Esophagus squamous epithelium (tissue), 5 donors: ENCODE results near the gene ARHGAP32. TPM values are rescaled to one million over a fixed set of nuclear protein-coding genes. Genes with fewer than 3 reads are reported as not detected.
A peak's percentile ranks its signal among the peaks of the same experiment; 100 is the strongest.

Experiments used
- DNase-seq: peaks from one replicate; lab custom pipeline; 2025; lab: John Stamatoyannopoulos, UW
- H3K27ac ChIP-seq, 4 donors: fragments of 200-600 bp; sonication (generic); one replicate each; pipeline ENCODE4 v1.5.1; 2016 to 2019; ENCODE audit warnings: mild to moderate bottlenecking in 1 of 4
- H3K27me3 ChIP-seq, 4 donors: fragments of 200-600 bp; sonication (generic); 1 replicate in 3 of 4; 2 replicates in 1 of 4; pipeline versions ENCODE4 v1.5.1 to v1.6.0; 2017 to 2021; ENCODE audit warnings: antibody characterized with exemption in 1 of 4
- H3K36me3 ChIP-seq, 3 donors: fragments of 200-600 bp; sonication (generic); one replicate each; pipeline ENCODE4 v1.5.1; 2016 to 2019
- H3K4me1 ChIP-seq, 3 donors: fragments of 200-600 bp; sonication (generic); one replicate each; pipeline ENCODE4 v1.5.1; 2017 to 2019
- H3K4me3 ChIP-seq, 4 donors: fragments of 200-600 bp; sonication (generic); 1 replicate in 3 of 4; 2 replicates in 1 of 4; pipeline ENCODE4 v1.5.1; 2016 to 2019; ENCODE audit warnings: mild to moderate bottlenecking in 2 of 4, moderate library complexity in 1 of 4
- H3K9me3 ChIP-seq, 3 donors: fragments of 200-600 bp; sonication (generic); one replicate each; pipeline ENCODE4 v1.5.1; 2016 to 2019
- POLR2A ChIP-seq, 4 donors: fragments of 450-650 bp; IDR thresholded peaks; one replicate each; pipeline ENCODE4 v1.6.1; 2017; ENCODE audit warnings: antibody characterized with exemption in 4 of 4, mild to moderate bottlenecking in 4 of 4, moderate library complexity in 3 of 4
- WGBS, 2 donors: methylation state at CpG; one replicate each; pipeline ENCODE4 v1.1.5; 2018; 5-methylcytosine and 5-hydroxymethylcytosine counted together
- intact Hi-C: fragments of 100-400 bp; cut with DNase I; formaldehyde crosslinking; loops from one replicate; pipeline ENCODE4 v1.15.0; 2022
- total RNA-seq, 4 donors: library from RNA; depleted of rRNA; stranded (reverse); fragments of >200 nt; gene quantifications; one replicate each; pipeline ENCODE4 v1.1.0, GENCODE V29; 2016
- TF ChIP-seq, protein P1 (sequence below), 6 experiments: fragments of 450-650 bp in 4 of 6; fragments of 200-600 bp in 2 of 6; sonication (generic) in 2 of 6; IDR thresholded peaks; one replicate each; pipeline ENCODE4 v1.5.1; 2016 to 2019; ENCODE audit warnings: antibody characterized with exemption in 6 of 6, mild to moderate bottlenecking in 4 of 6, moderate library complexity in 4 of 6
- donor health status: DM: yes; HTN: yes; CAD: no.

The ARHGAP32 gene
- 10 to 100 TPM; 33.5 to 73.6 (median 61.0) TPM for total RNA-seq

DNA sequence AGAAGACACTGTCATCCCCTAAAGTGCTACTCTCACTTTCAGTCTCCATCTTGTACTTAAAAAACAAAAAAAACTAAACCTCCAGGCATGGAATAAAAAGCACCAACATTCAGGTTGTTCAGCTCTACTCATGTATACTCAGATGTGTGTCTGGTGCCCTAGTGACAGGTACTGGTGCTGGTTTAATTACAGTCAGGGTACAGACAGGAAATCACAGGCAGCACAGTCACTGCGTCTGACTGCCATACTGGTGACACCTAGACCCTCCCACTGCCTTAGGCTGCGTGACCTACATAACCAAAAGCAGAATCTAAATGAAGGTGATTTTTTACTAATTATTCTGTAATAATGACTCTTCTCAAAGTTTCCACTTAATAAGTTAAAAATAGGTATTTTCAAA is at the start of gene ARHGAP32:
TSS of gene ARHGAP32 (minus strand) at position 176 of the 400 bp plus-strand sequence. CDS start at position 49, 127 bp downstream.
- H3K27ac ChIP-seq, result peak within 1 kb of the TSS; percentile 77 to 89 (median 86)

DNA sequence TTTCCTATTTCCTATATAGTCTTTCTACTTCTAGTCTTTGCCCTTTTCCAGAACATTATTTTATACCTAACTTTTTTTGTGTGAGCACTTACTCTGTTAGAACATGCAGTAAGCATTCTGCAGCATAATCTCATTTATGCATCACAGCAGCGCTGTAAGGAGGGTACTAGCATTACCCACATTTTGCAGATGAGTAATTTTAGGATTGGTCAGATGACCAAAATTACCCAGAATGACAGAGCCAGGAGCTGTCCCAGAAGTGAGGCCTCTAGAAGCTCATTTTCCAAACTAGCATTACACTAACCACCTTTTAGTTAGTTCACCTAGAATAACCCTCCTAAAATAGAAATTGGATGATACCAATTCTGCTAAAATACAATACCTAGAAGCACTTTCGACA is 47.1 kb upstream of the ARHGAP32 start:
- H3K4me1 ChIP-seq, result peaks cover 0 to 12% (median 0%) of the 10 kb centered on the region in 3 donors
- no peak for DNase-seq
- 86 to 96% methylated on average over 2 of the region's 2 CpGs for WGBS, 2 donors

More for the DNA sequence above, at the start of gene ARHGAP32:
- intact Hi-C loops, result no loop called here
- peaks cover 5 to 42% (median 13%) of the 10 kb centered on the region in 3 donors for H3K4me1 ChIP-seq
- no peaks in the 10 kb centered on the region for H3K27me3 ChIP-seq
- no peaks in the 10 kb centered on the region for H3K9me3 ChIP-seq
- 33 to 74% methylated on average over 2 of the region's 2 CpGs for WGBS, 2 donors
- TF ChIP-seq, protein P1, sequence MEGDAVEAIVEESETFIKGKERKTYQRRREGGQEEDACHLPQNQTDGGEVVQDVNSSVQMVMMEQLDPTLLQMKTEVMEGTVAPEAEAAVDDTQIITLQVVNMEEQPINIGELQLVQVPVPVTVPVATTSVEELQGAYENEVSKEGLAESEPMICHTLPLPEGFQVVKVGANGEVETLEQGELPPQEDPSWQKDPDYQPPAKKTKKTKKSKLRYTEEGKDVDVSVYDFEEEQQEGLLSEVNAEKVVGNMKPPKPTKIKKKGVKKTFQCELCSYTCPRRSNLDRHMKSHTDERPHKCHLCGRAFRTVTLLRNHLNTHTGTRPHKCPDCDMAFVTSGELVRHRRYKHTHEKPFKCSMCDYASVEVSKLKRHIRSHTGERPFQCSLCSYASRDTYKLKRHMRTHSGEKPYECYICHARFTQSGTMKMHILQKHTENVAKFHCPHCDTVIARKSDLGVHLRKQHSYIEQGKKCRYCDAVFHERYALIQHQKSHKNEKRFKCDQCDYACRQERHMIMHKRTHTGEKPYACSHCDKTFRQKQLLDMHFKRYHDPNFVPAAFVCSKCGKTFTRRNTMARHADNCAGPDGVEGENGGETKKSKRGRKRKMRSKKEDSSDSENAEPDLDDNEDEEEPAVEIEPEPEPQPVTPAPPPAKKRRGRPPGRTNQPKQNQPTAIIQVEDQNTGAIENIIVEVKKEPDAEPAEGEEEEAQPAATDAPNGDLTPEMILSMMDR (IDR thresholded peaks at IDR 0.05), result peak in 1 of 6 experiments; percentile 12
- TF ChIP-seq POLR2A (IDR thresholded peaks at IDR 0.05), result no peak
- no peaks in the 10 kb centered on the region for H3K36me3 ChIP-seq
- peak within 1 kb of the TSS; percentile 21 to 54 (median 40) for H3K4me3 ChIP-seq
- no peak for DNase-seq

GRCh38 chr11:129237880-129238638 is 45.9 kb upstream of the ARHGAP32 start:
- Histone ChIP-seq H3K27ac (peak overlapping the region in 1 of 4 donors; percentile 31), H3K4me1 (peaks cover 0 to 12% (median 0%) of the 10 kb centered on the region in 3 donors), H3K4me3 (no peak overlapping the region), H3K36me3 (peaks cover 0 to 9% (median 0%) of the 10 kb centered on the region in 3 donors), H3K9me3 (no peaks in the 10 kb centered on the region), H3K27me3 (no peaks in the 10 kb centered on the region)
- intact Hi-C loops, result no loop called here
- WGBS, 2 donors, result 77 to 87% methylated on average over 3 of the region's 3 CpGs
- TF ChIP-seq POLR2A (IDR thresholded peaks at IDR 0.05), result no peak
- TF ChIP-seq, protein P1 (IDR thresholded peaks at IDR 0.05), result no peak
- DNase-seq, result no peak

More for the DNA sequence above, 47.1 kb upstream of the ARHGAP32 start:
- Histone ChIP-seq H3K27me3 (no peaks in the 10 kb centered on the region), H3K27ac (no peak overlapping the region), H3K4me3 (no peak overlapping the region), H3K36me3 (peaks cover 0 to 9% (median 0%) of the 10 kb centered on the region in 3 donors), H3K9me3 (no peaks in the 10 kb centered on the region)
- intact Hi-C loops, result no loop called here
- TF ChIP-seq POLR2A (IDR thresholded peaks at IDR 0.05), result no peak
- TF ChIP-seq, protein P1 (IDR thresholded peaks at IDR 0.05), result no peak

DNA sequence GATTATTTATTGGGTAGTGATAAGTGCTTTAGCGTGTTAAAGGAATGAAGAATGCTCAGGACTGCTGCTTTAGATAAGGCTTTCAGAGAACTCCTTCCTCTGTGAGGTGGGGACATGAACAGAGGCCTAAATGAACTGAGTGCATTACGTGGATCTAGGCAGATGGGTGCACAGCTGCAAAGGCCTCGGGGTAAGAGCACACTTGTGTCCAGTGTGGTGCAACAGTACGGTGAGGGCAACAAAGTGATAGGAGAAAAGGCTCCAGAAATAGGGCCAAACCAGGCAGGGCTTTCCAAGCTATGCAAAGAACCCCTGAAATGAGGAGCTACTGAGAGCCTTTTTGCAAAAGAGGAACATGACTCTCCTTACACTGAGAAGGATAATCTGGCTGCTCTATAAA is 45.3 kb upstream of the ARHGAP32 start:
- no peak for DNase-seq
- peaks cover 0 to 9% (median 0%) of the 10 kb centered on the region in 3 donors for H3K36me3 ChIP-seq
- no peak overlapping the region for H3K4me3 ChIP-seq
- no peak overlapping the region for H3K27ac ChIP-seq
- TF ChIP-seq, protein P1 (IDR thresholded peaks at IDR 0.05), result no peak
- TF ChIP-seq POLR2A (IDR thresholded peaks at IDR 0.05), result no peak
- intact Hi-C loops, result no loop called here
- H3K4me1 ChIP-seq, result peaks cover 0 to 12% (median 0%) of the 10 kb centered on the region in 3 donors
- H3K9me3 ChIP-seq, result no peaks in the 10 kb centered on the region
- 87 to 93% methylated on average over 4 of the region's 4 CpGs for WGBS, 2 donors
- H3K27me3 ChIP-seq, result no peaks in the 10 kb centered on the region

GRCh38 chr11:129236850-129237249 is 44.7 kb upstream of the ARHGAP32 start:
- H3K4me3 ChIP-seq, result no peak overlapping the region
- no peak for TF ChIP-seq POLR2A (IDR thresholded peaks at IDR 0.05)
- TF ChIP-seq, protein P1 (IDR thresholded peaks at IDR 0.05), result no peak
- H3K36me3 ChIP-seq, result peaks cover 0 to 9% (median 0%) of the 10 kb centered on the region in 3 donors
- H3K27me3 ChIP-seq, result no peaks in the 10 kb centered on the region
- 81 to 94% methylated on average over 1 of the region's 1 CpG for WGBS, 2 donors
- DNase-seq, result no peak
- intact Hi-C loops, result no loop called here
- H3K9me3 ChIP-seq, result no peaks in the 10 kb centered on the region
- no peak overlapping the region for H3K27ac ChIP-seq
- peaks cover 0 to 12% (median 0%) of the 10 kb centered on the region in 3 donors for H3K4me1 ChIP-seq
